HepG2 (cell line): ENCODE measurements around the gene RHOC. TPM values are rescaled to one million over a fixed set of nuclear protein-coding genes. Genes with fewer than 3 reads are reported as not detected.

ENCODE experiments used
- ATAC-seq: fragments of 200-7000 bp; cut with Tn5 transposase; 3 replicates; pipeline ENCODE4 v1.9.1; 2020; ENCODE audit warnings: mild to moderate bottlenecking, moderate library complexity
- BruUV-seq: library from RNA; stranded (reverse); fragments of 400-500 nt; replicated peaks from 2 replicates; lab custom pipeline; 2021; lab: Mats Ljungman, UMichigan
- CTCF ChIA-PET: fragments of 300-600 bp; formaldehyde crosslinking; extraction: SDS; loops from one replicate; lab custom pipeline; 2021; ENCODE audit warnings: low total read pairs, inconsistent platforms, low intra/inter-chr PET ratio; lab: Yijun Ruan, JAX
- POLR2A ChIA-PET: fragments of 350-600 bp; sonication (Branson Sonifier 250); formaldehyde crosslinking; loops from one replicate; lab custom pipeline; 2020; ENCODE audit warnings: antibody characterized with exemption, inconsistent platforms; lab: Yijun Ruan, JAX
- DNase-seq: peaks from one replicate; pipeline ENCODE4 v3.0.0-alpha.2; 2015; ENCODE audit warnings: low spot score
- FAIRE-seq: peaks from 3 replicates; lab custom pipeline; 2011; peaks lifted over from hg19 to GRCh38; lab: Jason Lieb, UNC
- H2AFZ ChIP-seq: one replicate; pipeline ENCODE4 v1.6.1; 2011; ENCODE audit warnings: low read length, inconsistent platforms
- H3K27ac ChIP-seq: fragments of 300-600 bp; 3 replicates; pipeline ENCODE4 v1.8.0; 2011; ENCODE audit warnings: mixed run types, mild to moderate bottlenecking, mixed read lengths, low read length, inconsistent platforms; ENCODE audit not compliant: insufficient read depth; ENCODE audit errors: extremely low read length
- H3K27me3 ChIP-seq, 2 experiments: fragments of 200-600 bp in 1 of 2; 2 replicates in 1 of 2; 3 replicates in 1 of 2; pipeline versions ENCODE4 v1.6.0 to v1.8.0; 2011; ENCODE audit warnings: low read length in 2 of 2, mild to moderate bottlenecking in 2 of 2, moderate library complexity in 2 of 2, inconsistent platforms in 1 of 2; ENCODE audit not compliant: insufficient read depth in 2 of 2, control insufficient read depth in 1 of 2
- H3K36me3 ChIP-seq, 2 experiments: fragments of 200-600 bp in 1 of 2; replicated peaks in 1 of 2; 2 replicates in 1 of 2; 3 replicates in 1 of 2; pipeline versions ENCODE4 v1.5.1 to v1.8.0; 2011; ENCODE audit warnings: low read length in 2 of 2, inconsistent platforms in 1 of 2; ENCODE audit not compliant: insufficient read depth in 2 of 2, control insufficient read depth in 1 of 2
- H3K4me1 ChIP-seq: 2 replicates; pipeline ENCODE4 v1.5.1; 2012; ENCODE audit warnings: low read length, inconsistent platforms; ENCODE audit not compliant: insufficient read depth
- H3K4me2 ChIP-seq: 2 replicates; pipeline ENCODE4 v1.6.0; 2011; ENCODE audit warnings: low read depth, low read length, inconsistent platforms
- H3K4me3 ChIP-seq, 3 experiments: fragments of 200-600 bp in 1 of 3; sonication (generic), shearing (Covaris generic) in 1 of 3; replicated peaks in 1 of 3; 2 replicates each; pipeline ENCODE4 v1.5.1; 2011 to 2016; ENCODE audit warnings: low read length in 3 of 3, inconsistent platforms in 2 of 3, low read depth in 2 of 3, mild to moderate bottlenecking in 2 of 3, control low read depth in 1 of 3, mixed read lengths in 1 of 3; ENCODE audit not compliant: insufficient read depth in 1 of 3
- H3K79me2 ChIP-seq: one replicate; pipeline ENCODE4 v1.6.1; 2011; ENCODE audit warnings: low read length, inconsistent platforms; ENCODE audit not compliant: insufficient read depth
- H3K9ac ChIP-seq: 2 replicates; pipeline ENCODE4 v1.6.0; 2011; ENCODE audit warnings: mild to moderate bottlenecking, low read depth, low read length, inconsistent platforms; ENCODE audit not compliant: insufficient read depth
- H3K9me3 ChIP-seq: 2 replicates; pipeline ENCODE4 v1.5.1; 2012; ENCODE audit warnings: mild to moderate bottlenecking, low read length
- H4K20me1 ChIP-seq: 2 replicates; pipeline ENCODE4 v1.6.0; 2011; ENCODE audit warnings: inconsistent platforms, mild to moderate bottlenecking, low read length, moderate library complexity; ENCODE audit not compliant: insufficient read depth
- ATF7-NPFF ChIP-seq: sonication (generic); formaldehyde crosslinking; IDR thresholded peaks from 2 replicates; pipeline ENCODE4 v1.8.1; 2023; ENCODE audit warnings: mild to moderate bottlenecking, low read depth, missing genetic modification reagents, moderate library complexity
- RBM39 ChIP-seq: fragments of 200-400 bp; formaldehyde crosslinking; IDR thresholded peaks from one replicate; pipeline ENCODE4 v1.6.1; 2018; ENCODE audit warnings: antibody characterized with exemption, mild to moderate bottlenecking, low read depth, low read length; ENCODE audit not compliant: poor library complexity, severe bottlenecking
- XBP1 ChIP-seq: sonication (generic); formaldehyde crosslinking; IDR thresholded peaks from 2 replicates; pipeline ENCODE4 v1.5.0; 2020; ENCODE audit warnings: missing genetic modification reagents
- ZFP62 ChIP-seq: sonication (generic); formaldehyde crosslinking; IDR thresholded peaks from 2 replicates; pipeline ENCODE4 v1.4.0; 2020; ENCODE audit warnings: missing genetic modification reagents
- ZNF251 ChIP-seq: sonication (generic); formaldehyde crosslinking; IDR thresholded peaks from 2 replicates; pipeline ENCODE4 v1.9.0; 2021; ENCODE audit warnings: mild to moderate bottlenecking, missing genetic modification reagents
- ZNF496 ChIP-seq: sonication (generic); formaldehyde crosslinking; IDR thresholded peaks from 2 replicates; pipeline ENCODE4 v1.8.1; 2023; ENCODE audit warnings: mild to moderate bottlenecking, moderate library complexity, missing genetic modification reagents; ENCODE audit not compliant: insufficient replicate concordance
- ZNF710 ChIP-seq: sonication (generic); formaldehyde crosslinking; IDR thresholded peaks from 2 replicates; pipeline ENCODE4 v1.5.0; 2020; ENCODE audit warnings: mild to moderate bottlenecking, missing genetic modification reagents, borderline replicate concordance
- ZNF775 ChIP-seq: sonication (generic); formaldehyde crosslinking; IDR thresholded peaks from 2 replicates; pipeline ENCODE4 v1.4.0; 2020; ENCODE audit warnings: missing genetic modification reagents, mild to moderate bottlenecking, moderate library complexity, borderline replicate concordance
- ZSCAN9 ChIP-seq: IDR thresholded peaks from 2 replicates; pipeline ENCODE4 v1.6.1; 2016; ENCODE audit warnings: borderline replicate concordance
- WGBS: methylation state at CpG from one replicate; pipeline ENCODE4 v1.1.6; 2017; ENCODE audit warnings: low lambda C conversion rate; 5-methylcytosine and 5-hydroxymethylcytosine counted together
- in situ Hi-C: cut with HindIII; loops from 2 replicates; pipeline ENCODE4 v1.10.0; 2017; ENCODE audit warnings: low pct_unique_long_range_greater_than_20kb; ENCODE audit not compliant: extremely low pct_ligation_motif_present
- intact Hi-C: fragments of 100-400 bp; cut with micrococcal nuclease; formaldehyde crosslinking; loops from one replicate; pipeline ENCODE4 v1.10.0; 2022; ENCODE audit not compliant: unreplicated experiment
- polyA plus RNA-seq, 8 experiments: library from polyadenylated mRNA; depleted of rRNA in 3 of 8; stranded (reverse) in 7 of 8; unstranded in 1 of 8; fragments of >200 nt; fragmentation: Illumina TruSeq in 4 of 8; extraction: Trizol in 4 of 8; gene quantifications; 2 replicates each; pipeline versions ENCODE4 v1.2.1 to v1.2.3, GENCODE V29; 2011 to 2016; ENCODE audit warnings: low read depth in 4 of 8, missing spikeins in 1 of 8, mixed read lengths in 1 of 8; ENCODE audit not compliant: insufficient read depth in 1 of 8
- total RNA-seq, 5 experiments: library from RNA; depleted of rRNA; stranded (reverse); fragments of >200 nt; fragmentation: Illumina TruSeq; extraction: Trizol; gene quantifications; 2 replicates each; pipeline ENCODE4 v1.2.3, GENCODE V29; 2016; ENCODE audit warnings: low read depth in 1 of 5
- TF ChIP-seq, protein P1 (sequence below): sonication (generic); formaldehyde crosslinking; IDR thresholded peaks from 2 replicates; pipeline ENCODE4 v1.5.1; 2020; ENCODE audit warnings: missing genetic modification reagents, mild to moderate bottlenecking, borderline replicate concordance
- TF ChIP-seq, protein P2 (sequence below): IDR thresholded peaks from 2 replicates; pipeline ENCODE4 v1.6.1; 2012; ENCODE audit warnings: low read depth, low read length, improper control_type of control experiment
- TF ChIP-seq, protein P3 (sequence below): sonication (generic); formaldehyde crosslinking; IDR thresholded peaks from 2 replicates; pipeline ENCODE4 v1.4.0; 2020; ENCODE audit warnings: missing genetic modification reagents, mild to moderate bottlenecking, borderline replicate concordance

The RHOC gene
- total and polyA plus RNA-seq, 2 of the 13 experiments (the other 11 are each of a cell fraction or from before 2014, with no cell fraction given): 64.3 to 182 TPM

DNA sequence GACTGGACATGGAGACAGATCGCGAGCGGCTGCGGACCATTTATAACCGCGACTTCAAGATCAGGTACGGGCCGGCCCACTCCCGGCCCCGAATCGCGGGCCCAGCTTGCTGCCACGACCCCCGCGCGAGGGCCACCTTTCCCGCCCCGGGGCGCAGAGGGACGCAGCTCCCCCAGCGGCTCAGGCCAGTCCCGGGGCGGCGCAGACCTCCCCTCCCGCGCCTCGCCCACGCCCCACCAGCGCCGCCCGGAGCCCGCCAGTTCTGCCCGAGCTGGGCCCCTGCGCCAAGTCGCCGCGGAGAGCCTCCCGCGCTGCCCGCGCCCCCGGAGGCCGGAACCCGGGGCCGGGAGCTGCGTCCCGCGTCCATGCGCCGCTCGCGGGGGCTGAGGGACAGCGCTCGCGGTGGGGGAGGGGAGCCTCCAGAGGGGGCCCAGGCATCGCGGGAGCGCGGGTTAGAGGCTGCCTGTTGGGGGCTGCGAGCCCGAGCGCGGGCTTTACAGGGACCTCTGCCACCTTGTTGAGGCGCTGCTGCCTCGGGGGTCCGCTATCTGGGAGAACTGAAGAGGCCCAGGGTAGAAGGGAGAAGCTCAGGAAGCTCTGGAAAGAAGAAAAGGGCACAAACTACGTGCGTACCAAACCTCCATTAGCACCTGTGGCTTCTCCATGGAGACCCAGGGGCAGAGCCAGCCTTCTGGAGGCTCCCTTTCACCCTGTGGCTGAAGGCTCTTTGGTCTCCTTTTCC, 31.8 kb downstream of the RHOC start:
- Histone ChIP-seq H3K79me2 (peaks cover 50% of the 10 kb centered on the region), H3K4me2 (peak overlapping the region; percentile 91), H4K20me1 (no peaks in the 10 kb centered on the region), H3K9me3 (no peaks in the 10 kb centered on the region), H3K27me3 (no peaks in the 10 kb centered on the region; a peak in 1 of 5 replicates), H3K27ac (peak overlapping the region; percentile 90), H3K4me1 (peaks cover 49% of the 10 kb centered on the region), H2AFZ (no peak overlapping the region), H3K9ac (peak overlapping the region; percentile 92), H3K4me3 (peak overlapping the region; percentile 82 to 91 (median 83)), H3K36me3 (peaks cover 2 to 5% of the 10 kb centered on the region in 2 experiments; a peak in 3 of 5 replicates)
- POLR2A ChIA-PET: interaction anchor here (0.5 to 5.5 kb wide), 15 partner anchors 10 to 1083 kb away, joined by 3 to 251 read pairs (median 7); partner anchors contain the start of genes PPM1J, RHOC and ST7L
- DNase-seq (peak; percentile 14), FAIRE-seq (no peak), ATAC-seq (peak; percentile 84)
- BruUV-seq: no TSS peak
- CTCF ChIA-PET: interaction anchor here (3.7 kb wide), 1 partner anchor 32 kb away, joined by 17 read pairs; the partner anchor contains the start of gene RHOC
- intact Hi-C loops (loop anchor here (2.0 kb wide), 2 partner anchors 24 to 56 kb away; partner anchors contain the start of genes CAPZA1 and ST7L), in situ Hi-C loops (loop anchor here (5.0 kb wide), 1 partner anchor 32 kb away; the partner anchor contains the start of gene RHOC)
- WGBS: under 1% methylated on average over 14 of the region's 68 CpGs
- TF ChIP-seq, protein P1, sequence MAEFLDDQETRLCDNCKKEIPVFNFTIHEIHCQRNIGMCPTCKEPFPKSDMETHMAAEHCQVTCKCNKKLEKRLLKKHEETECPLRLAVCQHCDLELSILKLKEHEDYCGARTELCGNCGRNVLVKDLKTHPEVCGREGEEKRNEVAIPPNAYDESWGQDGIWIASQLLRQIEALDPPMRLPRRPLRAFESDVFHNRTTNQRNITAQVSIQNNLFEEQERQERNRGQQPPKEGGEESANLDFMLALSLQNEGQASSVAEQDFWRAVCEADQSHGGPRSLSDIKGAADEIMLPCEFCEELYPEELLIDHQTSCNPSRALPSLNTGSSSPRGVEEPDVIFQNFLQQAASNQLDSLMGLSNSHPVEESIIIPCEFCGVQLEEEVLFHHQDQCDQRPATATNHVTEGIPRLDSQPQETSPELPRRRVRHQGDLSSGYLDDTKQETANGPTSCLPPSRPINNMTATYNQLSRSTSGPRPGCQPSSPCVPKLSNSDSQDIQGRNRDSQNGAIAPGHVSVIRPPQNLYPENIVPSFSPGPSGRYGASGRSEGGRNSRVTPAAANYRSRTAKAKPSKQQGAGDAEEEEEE (CRISPR knock-in tag): no peak
- TF ChIP-seq ZNF710 (CRISPR knock-in tag) (no peak), ZNF775 (no peak), ZNF496 (no peak), ZFP62 (CRISPR knock-in tag) (no peak), ATF7-NPFF (peak; percentile 69; the same call in 1 of the 2 replicates), XBP1 (CRISPR knock-in tag) (no peak), RBM39 (no peak), ZSCAN9 (CRISPR knock-in tag) (no peak), ZNF251 (CRISPR knock-in tag) (no peak)
- TF ChIP-seq, protein P2, sequence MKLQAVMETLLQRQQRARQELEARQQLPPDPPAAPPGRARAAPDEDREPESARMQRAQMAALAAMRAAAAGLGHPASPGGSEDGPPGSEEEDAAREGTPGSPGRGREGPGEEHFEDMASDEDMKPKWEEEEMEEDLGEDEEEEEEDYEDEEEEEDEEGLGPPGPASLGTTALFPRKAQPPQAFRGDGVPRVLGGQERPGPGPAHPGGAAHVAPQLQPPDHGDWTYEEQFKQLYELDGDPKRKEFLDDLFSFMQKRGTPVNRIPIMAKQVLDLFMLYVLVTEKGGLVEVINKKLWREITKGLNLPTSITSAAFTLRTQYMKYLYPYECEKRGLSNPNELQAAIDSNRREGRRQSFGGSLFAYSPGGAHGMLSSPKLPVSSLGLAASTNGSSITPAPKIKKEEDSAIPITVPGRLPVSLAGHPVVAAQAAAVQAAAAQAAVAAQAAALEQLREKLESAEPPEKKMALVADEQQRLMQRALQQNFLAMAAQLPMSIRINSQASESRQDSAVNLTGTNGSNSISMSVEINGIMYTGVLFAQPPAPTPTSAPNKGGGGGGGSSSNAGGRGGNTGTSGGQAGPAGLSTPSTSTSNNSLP: no peak
- TF ChIP-seq, protein P3, sequence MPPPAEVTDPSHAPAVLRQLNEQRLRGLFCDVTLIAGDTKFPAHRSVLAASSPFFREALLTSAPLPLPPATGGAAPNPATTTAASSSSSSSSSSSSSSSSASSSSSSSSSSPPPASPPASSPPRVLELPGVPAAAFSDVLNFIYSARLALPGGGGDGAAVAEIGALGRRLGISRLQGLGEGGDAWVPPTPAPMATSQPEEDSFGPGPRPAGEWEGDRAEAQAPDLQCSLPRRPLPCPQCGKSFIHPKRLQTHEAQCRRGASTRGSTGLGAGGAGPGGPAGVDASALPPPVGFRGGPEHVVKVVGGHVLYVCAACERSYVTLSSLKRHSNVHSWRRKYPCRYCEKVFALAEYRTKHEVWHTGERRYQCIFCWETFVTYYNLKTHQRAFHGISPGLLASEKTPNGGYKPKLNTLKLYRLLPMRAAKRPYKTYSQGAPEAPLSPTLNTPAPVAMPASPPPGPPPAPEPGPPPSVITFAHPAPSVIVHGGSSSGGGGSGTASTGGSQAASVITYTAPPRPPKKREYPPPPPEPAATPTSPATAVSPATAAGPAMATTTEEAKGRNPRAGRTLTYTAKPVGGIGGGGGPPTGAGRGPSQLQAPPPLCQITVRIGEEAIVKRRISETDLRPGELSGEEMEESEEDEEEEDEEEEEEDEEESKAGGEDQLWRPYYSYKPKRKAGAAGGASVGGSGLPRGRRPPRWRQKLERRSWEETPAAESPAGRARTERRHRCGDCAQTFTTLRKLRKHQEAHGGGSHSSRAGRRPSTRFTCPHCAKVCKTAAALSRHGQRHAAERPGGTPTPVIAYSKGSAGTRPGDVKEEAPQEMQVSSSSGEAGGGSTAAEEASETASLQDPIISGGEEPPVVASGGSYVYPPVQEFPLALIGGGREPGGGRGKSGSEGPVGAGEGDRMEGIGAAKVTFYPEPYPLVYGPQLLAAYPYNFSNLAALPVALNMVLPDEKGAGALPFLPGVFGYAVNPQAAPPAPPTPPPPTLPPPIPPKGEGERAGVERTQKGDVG (CRISPR knock-in tag): no peak
